Sigmoid colon (tissue), 7 donors: ENCODE results near the gene CT47C1. TPM values are rescaled to one million over a fixed set of nuclear protein-coding genes. Genes with fewer than 3 reads are reported as not detected.
"Not testable (repeated sequence)": the region's sequence is repeated elsewhere in the genome, so short reads cannot be mapped to it uniquely, and the experiment has no call there.

Source experiments
- DNase-seq: peaks from one replicate; pipeline ENCODE4 v3.0.0-alpha.2; 2019
- H3K27ac ChIP-seq, 4 donors: fragments of 200-600 bp; sonication (generic); one replicate each; pipeline ENCODE4 v1.5.1; 2016 to 2019; ENCODE audit warnings: mild to moderate bottlenecking in 1 of 4
- H3K27me3 ChIP-seq, 3 donors: fragments of 200-600 bp; sonication (generic); one replicate each; pipeline ENCODE4 v1.5.1; 2019; ENCODE audit warnings: mild to moderate bottlenecking in 1 of 3
- H3K36me3 ChIP-seq, 4 donors: fragments of 200-600 bp; sonication (generic); one replicate each; pipeline ENCODE4 v1.5.1; 2016 to 2019
- H3K4me1 ChIP-seq, 4 donors: fragments of 200-600 bp; sonication (generic); one replicate each; pipeline ENCODE4 v1.5.1; 2017 to 2019
- H3K4me3 ChIP-seq, 4 donors: fragments of 200-600 bp; sonication (generic); one replicate each; pipeline ENCODE4 v1.5.1; 2017 to 2019; ENCODE audit warnings: mild to moderate bottlenecking in 2 of 4, moderate library complexity in 1 of 4
- H3K9me3 ChIP-seq, 4 donors: fragments of 200-600 bp in 3 of 4; sonication (generic) in 3 of 4; one replicate each; pipeline versions ENCODE4 v1.5.1 to v1.6.1; 2013 to 2019
- EP300 ChIP-seq, 4 donors: sonication (generic); formaldehyde crosslinking; IDR thresholded peaks; one replicate each; pipeline ENCODE4 v1.6.1; 2017; ENCODE audit warnings: antibody characterized with exemption in 4 of 4
- POLR2A ChIP-seq, 2 donors: fragments of 450-650 bp; IDR thresholded peaks; one replicate each; pipeline ENCODE4 v1.6.1; 2016; ENCODE audit warnings: antibody characterized with exemption in 2 of 2, mild to moderate bottlenecking in 2 of 2, moderate library complexity in 2 of 2
- POLR2AphosphoS5 ChIP-seq, 4 donors: sonication (generic); formaldehyde crosslinking; IDR thresholded peaks; one replicate each; pipeline ENCODE4 v1.6.1; 2017; ENCODE audit warnings: antibody characterized with exemption in 4 of 4
- WGBS, 2 donors: extraction: QIAGEN DNeasy Blood & Tissue Kit; methylation state at CpG; one replicate each; pipeline ENCODE4 v1.1.7; 2013; 5-methylcytosine and 5-hydroxymethylcytosine counted together
- intact Hi-C: fragments of 100-400 bp; cut with DNase I; formaldehyde crosslinking; loops from one replicate; pipeline ENCODE4 v1.15.1; 2023
- polyA plus RNA-seq, 3 donors: library from polyadenylated mRNA; stranded (reverse); fragments of 200-250 nt; gene quantifications; one replicate each; pipeline ENCODE4 v1.2.3, GENCODE V29; 2013
- total RNA-seq, 4 donors: library from RNA; depleted of rRNA; stranded (reverse); fragments of >200 nt; gene quantifications; one replicate each; pipeline ENCODE4 v1.1.0, GENCODE V29; 2016
- TF ChIP-seq, protein P1 (sequence below), 4 experiments: fragments of 450-650 bp in 3 of 4; fragments of 200-600 bp in 1 of 4; IDR thresholded peaks; one replicate each; pipeline ENCODE4 v1.5.1; 2016 to 2019; ENCODE audit warnings: antibody characterized with exemption in 4 of 4, mild to moderate bottlenecking in 3 of 4, moderate library complexity in 2 of 4
- donor health status: healthy with polysubstance abuse.
- donor health status: Bipolar disorder and iron deficiency.
- donor health status: healthy.

Gene CT47C1
- total RNA-seq (not detected), polyA plus RNA-seq (not detected)

DNA sequence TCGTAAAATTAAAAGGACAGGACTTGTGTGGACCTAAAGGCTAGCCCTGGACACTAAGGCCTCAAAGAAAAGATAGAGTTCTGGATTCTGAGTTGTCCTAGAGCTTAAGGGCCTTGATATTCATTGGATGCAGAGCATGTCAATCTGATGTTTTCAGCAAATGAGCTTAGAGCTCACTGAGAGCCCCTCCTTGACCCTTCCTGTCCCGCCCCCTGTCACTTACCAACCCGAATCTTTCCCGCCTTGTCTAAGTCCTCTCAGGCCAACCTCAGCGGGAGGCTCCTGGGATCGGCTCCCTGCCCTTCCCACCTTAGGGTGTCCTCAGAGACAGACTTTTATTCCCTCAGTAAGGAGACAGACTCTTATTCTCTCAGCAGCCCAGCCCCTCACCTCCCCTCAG lies at the start of gene CT47C1:
Gene CT47C1 (plus strand): TSS at position 250 of the 400 bp plus-strand sequence. CDS start 233 bp downstream, outside the sequence.
- intact Hi-C loops, result no loop called here
- no peaks in the 10 kb centered on the region for H3K27me3 ChIP-seq
- no peak for DNase-seq
- no peak for TF ChIP-seq EP300 (IDR thresholded peaks at IDR 0.05)
- no peak for TF ChIP-seq POLR2A (IDR thresholded peaks at IDR 0.05)
- TF ChIP-seq, protein P1, sequence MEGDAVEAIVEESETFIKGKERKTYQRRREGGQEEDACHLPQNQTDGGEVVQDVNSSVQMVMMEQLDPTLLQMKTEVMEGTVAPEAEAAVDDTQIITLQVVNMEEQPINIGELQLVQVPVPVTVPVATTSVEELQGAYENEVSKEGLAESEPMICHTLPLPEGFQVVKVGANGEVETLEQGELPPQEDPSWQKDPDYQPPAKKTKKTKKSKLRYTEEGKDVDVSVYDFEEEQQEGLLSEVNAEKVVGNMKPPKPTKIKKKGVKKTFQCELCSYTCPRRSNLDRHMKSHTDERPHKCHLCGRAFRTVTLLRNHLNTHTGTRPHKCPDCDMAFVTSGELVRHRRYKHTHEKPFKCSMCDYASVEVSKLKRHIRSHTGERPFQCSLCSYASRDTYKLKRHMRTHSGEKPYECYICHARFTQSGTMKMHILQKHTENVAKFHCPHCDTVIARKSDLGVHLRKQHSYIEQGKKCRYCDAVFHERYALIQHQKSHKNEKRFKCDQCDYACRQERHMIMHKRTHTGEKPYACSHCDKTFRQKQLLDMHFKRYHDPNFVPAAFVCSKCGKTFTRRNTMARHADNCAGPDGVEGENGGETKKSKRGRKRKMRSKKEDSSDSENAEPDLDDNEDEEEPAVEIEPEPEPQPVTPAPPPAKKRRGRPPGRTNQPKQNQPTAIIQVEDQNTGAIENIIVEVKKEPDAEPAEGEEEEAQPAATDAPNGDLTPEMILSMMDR (IDR thresholded peaks at IDR 0.05), result no peak
- no peak for TF ChIP-seq POLR2AphosphoS5 (IDR thresholded peaks at IDR 0.05)
- no peaks in the 10 kb centered on the region for H3K36me3 ChIP-seq
- no peaks in the 10 kb centered on the region for H3K9me3 ChIP-seq
- H3K4me1 ChIP-seq, result no peaks in the 10 kb centered on the region
- H3K27ac ChIP-seq, result no peak within 1 kb of the TSS
- no peak within 1 kb of the TSS for H3K4me3 ChIP-seq
- WGBS, 2 donors, result 95 to 96% methylated on average over 6 of the region's 6 CpGs

DNA sequence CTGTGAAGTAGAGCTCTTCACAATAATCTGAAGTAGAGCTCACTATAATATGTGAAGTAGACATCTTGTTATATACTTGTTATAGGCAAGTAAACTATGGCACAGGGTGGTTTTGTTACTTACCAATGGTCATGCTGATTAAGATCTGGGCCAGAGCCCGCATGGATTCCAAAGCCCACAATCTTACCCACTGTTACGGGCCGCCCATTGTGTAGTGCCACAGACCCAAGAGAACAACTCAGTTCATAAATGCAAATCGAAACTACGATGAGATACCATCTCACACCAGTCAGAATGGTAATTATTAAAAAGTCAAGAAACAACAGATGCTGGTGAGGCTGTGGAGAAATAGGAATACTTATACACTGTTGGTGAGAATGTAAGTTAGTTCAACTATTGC lies 46.9 kb upstream of the CT47C1 start:
- intact Hi-C loops, result no loop called here
- WGBS, 2 donors, result 95 to 98% methylated on average over 5 of the region's 5 CpGs
- H3K36me3 ChIP-seq, result no peaks in the 10 kb centered on the region
- H3K9me3 ChIP-seq, result no peaks in the 10 kb centered on the region
- no peaks in the 10 kb centered on the region for H3K27me3 ChIP-seq
- DNase-seq, result no peak
- H3K4me3 ChIP-seq, result no peak overlapping the region
- no peak for TF ChIP-seq POLR2A (IDR thresholded peaks at IDR 0.05)
- TF ChIP-seq, protein P1 (IDR thresholded peaks at IDR 0.05), result no peak
- no peak for TF ChIP-seq EP300 (IDR thresholded peaks at IDR 0.05)
- no peak for TF ChIP-seq POLR2AphosphoS5 (IDR thresholded peaks at IDR 0.05)
- H3K27ac ChIP-seq, result no peak overlapping the region
- no peaks in the 10 kb centered on the region for H3K4me1 ChIP-seq

DNA sequence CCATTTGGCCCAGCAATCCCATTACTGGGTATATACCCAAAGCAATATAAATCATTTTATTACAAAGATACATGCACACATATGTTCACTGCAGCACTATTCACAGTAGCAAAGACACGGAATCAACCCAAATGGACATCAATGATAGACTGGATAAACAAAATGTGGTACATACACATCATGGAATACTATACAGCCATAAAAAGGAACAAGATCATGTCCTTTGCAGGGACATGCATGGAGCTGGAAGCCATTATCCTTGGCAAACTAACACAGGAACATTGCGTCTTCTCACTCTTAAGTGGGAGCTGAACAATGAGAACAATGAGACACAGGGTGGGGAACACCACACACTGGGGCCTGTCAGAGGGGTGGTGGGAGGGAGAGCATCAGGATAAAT lies 46.4 kb upstream of the CT47C1 start:
- intact Hi-C loops, DNase-seq, H3K27me3 ChIP-seq, H3K9me3 ChIP-seq, H3K4me1 ChIP-seq, H3K4me3 ChIP-seq, H3K36me3 ChIP-seq, H3K27ac ChIP-seq: not testable (repeated sequence)
- 93 to 95% methylated on average over 2 of the region's 2 CpGs for WGBS, 2 donors

DNA sequence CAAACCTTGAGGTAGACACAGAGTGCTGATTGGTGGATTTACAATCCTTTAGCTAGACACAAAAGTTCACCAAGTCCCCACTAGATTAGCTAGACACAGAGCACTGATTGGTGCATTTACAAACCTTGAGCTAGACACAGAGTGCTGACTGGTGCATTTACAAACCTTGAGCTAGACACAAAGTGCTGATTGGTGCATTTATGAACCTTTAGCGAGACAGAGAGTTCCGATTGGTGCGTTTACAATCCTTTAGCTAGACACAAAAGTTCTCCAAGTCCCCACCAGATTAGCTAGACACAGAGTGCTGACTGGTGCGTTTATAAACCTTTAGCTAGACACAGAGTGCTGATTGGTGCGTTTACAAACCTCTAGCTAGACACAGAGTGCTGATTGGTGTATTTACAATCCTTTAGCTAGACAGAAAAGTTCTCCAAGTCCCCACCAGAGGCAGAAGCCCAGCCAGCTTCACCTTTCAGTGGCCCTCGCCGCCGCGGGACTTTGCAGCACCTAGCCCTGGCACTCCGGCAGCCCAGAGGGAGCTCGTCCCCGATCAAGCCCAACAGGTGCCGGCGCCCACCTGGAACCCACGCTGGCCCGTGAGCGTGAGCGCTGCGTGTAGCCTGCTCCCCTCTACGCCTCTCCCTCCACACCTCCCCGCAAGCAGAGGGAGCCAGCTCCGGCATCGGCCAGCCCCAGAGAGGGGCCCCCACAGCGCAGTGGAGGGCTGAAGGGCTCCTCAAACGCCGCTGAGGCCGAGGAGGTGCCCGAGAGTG lies 44.6 kb upstream of the CT47C1 start:
- DNase-seq, intact Hi-C loops, H3K9me3 ChIP-seq, H3K4me3 ChIP-seq, H3K4me1 ChIP-seq, H3K36me3 ChIP-seq, H3K27ac ChIP-seq, H3K27me3 ChIP-seq: not testable (repeated sequence)
- WGBS, 2 donors, result 96 to 97% methylated on average over 28 of the region's 28 CpGs

DNA sequence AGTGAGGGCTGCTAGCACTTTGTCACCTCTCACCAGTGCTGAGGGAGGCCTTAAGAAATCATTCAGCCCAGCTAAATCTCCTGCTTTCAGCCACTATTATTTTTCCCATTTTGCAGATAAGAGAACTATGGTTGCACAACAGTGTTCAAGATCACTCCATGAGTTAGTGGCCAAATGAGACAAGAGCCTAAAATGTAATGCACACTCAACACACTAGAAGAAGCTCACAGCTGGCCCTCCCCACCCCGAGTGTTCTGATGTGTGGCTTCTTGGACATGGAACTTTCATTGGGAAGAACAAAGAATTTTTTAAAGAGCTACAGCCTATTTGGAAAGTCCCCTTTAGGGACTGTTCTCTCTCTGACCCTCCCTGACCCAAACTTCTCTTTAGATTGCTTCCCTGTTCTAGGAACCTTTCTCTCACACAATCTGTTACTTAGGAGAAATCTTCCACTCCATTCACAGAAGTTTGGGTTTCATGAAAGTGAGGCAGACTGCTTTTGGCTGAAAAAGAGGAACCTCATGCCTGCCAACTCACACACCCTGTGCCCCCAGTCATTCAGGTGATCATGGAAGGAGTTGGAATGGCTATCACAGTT lies 44.0 kb upstream of the CT47C1 start:
- H3K4me3 ChIP-seq, result no peak overlapping the region
- H3K27ac ChIP-seq, result no peak overlapping the region
- H3K27me3 ChIP-seq, result no peaks in the 10 kb centered on the region
- no peaks in the 10 kb centered on the region for H3K36me3 ChIP-seq
- WGBS, 2 donors, result 52 to 78% methylated on average over 1 of the region's 1 CpG
- no peaks in the 10 kb centered on the region for H3K9me3 ChIP-seq
- H3K4me1 ChIP-seq, result no peaks in the 10 kb centered on the region
- DNase-seq, result no peak
- intact Hi-C loops, result no loop called here
- TF ChIP-seq EP300 (IDR thresholded peaks at IDR 0.05) (no peak), POLR2A (IDR thresholded peaks at IDR 0.05) (no peak), POLR2AphosphoS5 (IDR thresholded peaks at IDR 0.05) (no peak)
- TF ChIP-seq, protein P1 (IDR thresholded peaks at IDR 0.05), result no peak

DNA sequence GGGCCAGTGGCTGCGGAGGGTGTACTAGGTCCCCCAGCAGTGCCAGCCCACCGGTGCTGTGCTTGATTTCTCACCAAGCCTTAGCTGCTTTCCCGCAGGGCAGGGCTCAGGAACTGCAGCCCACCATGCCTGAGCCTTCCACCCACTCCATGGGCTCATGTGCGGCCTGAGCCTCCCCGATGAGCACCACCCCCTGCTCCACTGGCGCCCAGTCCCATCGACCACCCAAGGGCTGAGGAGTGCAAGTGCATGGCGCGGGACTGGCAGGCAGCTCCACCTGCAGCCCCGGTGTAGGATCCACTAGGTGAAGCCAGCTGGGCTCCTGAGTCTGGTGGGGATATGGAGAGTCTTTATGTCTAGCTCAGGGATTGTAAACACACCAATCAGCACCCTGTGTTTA lies 43.1 kb upstream of the CT47C1 start:
- H3K4me1 ChIP-seq, H3K36me3 ChIP-seq, H3K9me3 ChIP-seq, H3K27me3 ChIP-seq, DNase-seq, H3K27ac ChIP-seq, H3K4me3 ChIP-seq, intact Hi-C loops: not testable (repeated sequence)
- WGBS, 2 donors, result 96% methylated on average over 10 of the region's 10 CpGs
